DOHH2 (cell line): Measurements from ENCODE around the gene H1-8.
"Not testable (repeated sequence)": the region's sequence is repeated elsewhere in the genome, so short reads cannot be mapped to it uniquely, and the experiment has no call there.

Source experiments
- CTCF ChIP-seq: fragments of 200-600 bp; sonication (generic); IDR thresholded peaks from one replicate; pipeline ENCODE4 v1.5.1; 2014; ENCODE audit warnings: antibody characterized with exemption, mild to moderate bottlenecking, low read depth, low read length; ENCODE audit not compliant: poor library complexity, severe bottlenecking
- EZH2phosphoT487 ChIP-seq: fragments of 200-600 bp; sonication (generic); IDR thresholded peaks from 2 replicates; pipeline ENCODE4 v1.6.1; 2017; ENCODE audit warnings: borderline replicate concordance, mild to moderate bottlenecking, antibody characterized with exemption, low read length, moderate library complexity, mixed read lengths

DNA sequence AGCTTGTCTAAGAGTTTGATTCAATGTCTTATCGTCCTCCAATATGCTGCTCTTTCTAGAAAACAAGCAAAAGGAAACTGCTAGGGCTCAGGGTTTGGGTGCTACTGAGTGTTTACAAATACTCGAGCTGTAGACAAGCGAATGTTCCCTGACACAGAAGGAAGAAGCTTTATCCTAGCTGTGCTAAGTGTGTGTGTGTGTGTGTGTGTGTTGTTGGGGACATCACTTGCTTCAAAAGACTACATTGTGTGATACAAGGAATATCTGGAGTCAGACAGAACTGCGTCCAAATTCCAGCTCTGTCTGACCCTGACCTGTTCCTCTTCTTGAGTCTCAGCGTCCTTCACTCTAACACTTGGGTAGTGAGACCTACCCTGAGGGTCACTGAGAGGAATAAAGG lies 48.5 kb upstream of the H1-8 start:
- not testable (repeated sequence) for TF ChIP-seq CTCF, EZH2phosphoT487
